Endothelial cell of umbilical vein (primary cell): ENCODE measurements around the gene PIP4K2B. TPM values are rescaled to one million over a fixed set of nuclear protein-coding genes. Genes with fewer than 3 reads are reported as not detected.

Experiments
- BruUV-seq: library from RNA; stranded (reverse); fragments of 400-500 nt; replicated peaks from 2 replicates; lab custom pipeline; 2021; lab: Mats Ljungman, UMichigan
- CTCF ChIA-PET: fragments of 300-600, 350-600 bp; sonication (Branson Sonifier 250); formaldehyde crosslinking; loops from one replicate; lab custom pipeline; 2021; ENCODE audit warnings: antibody characterized with exemption, inconsistent platforms; lab: Charles Lee
- POLR2A ChIA-PET: fragments of 300-600, 350-600 bp; sonication (Branson Sonifier 250); formaldehyde crosslinking; loops from one replicate; lab custom pipeline; 2021; ENCODE audit warnings: antibody characterized with exemption, inconsistent platforms; lab: Charles Lee
- DNase-seq: peaks from one replicate; pipeline ENCODE4 v3.0.0-alpha.2; 2011; ENCODE audit warnings: low read depth, low spot score
- FAIRE-seq: peaks from 2 replicates; lab custom pipeline; 2011; peaks lifted over from hg19 to GRCh38; lab: Jason Lieb, UNC
- H2AFZ ChIP-seq: 2 replicates; pipeline ENCODE4 v1.6.0; 2012; ENCODE audit warnings: low read depth, low read length, control low read depth, inconsistent platforms
- H3K27ac ChIP-seq: 2 replicates; pipeline ENCODE4 v1.5.1; 2011; ENCODE audit warnings: low read depth, mild to moderate bottlenecking, control low read depth, low read length, moderate library complexity; ENCODE audit not compliant: insufficient read depth
- H3K27me3 ChIP-seq, 2 experiments: 2 replicates each; pipeline versions ENCODE4 v1.6.0 to v1.6.1; 2011; ENCODE audit warnings: low read length in 2 of 2, mixed read lengths in 1 of 2; ENCODE audit not compliant: control insufficient read depth in 2 of 2, insufficient read depth in 2 of 2
- H3K36me3 ChIP-seq, 2 experiments: 2 replicates in 1 of 2; 3 replicates in 1 of 2; pipeline ENCODE4 v1.5.1; 2011; ENCODE audit warnings: low read length in 2 of 2, mild to moderate bottlenecking in 1 of 2, moderate library complexity in 1 of 2; ENCODE audit not compliant: control insufficient read depth in 2 of 2, insufficient read depth in 2 of 2; ENCODE audit errors: extremely low read depth in 1 of 2
- H3K4me1 ChIP-seq: 3 replicates; pipeline ENCODE4 v1.5.1; 2011; ENCODE audit warnings: mild to moderate bottlenecking, low read length; ENCODE audit not compliant: control insufficient read depth, insufficient read depth; ENCODE audit errors: extremely low read depth
- H3K4me2 ChIP-seq: 2 replicates; pipeline ENCODE4 v1.6.1; 2011; ENCODE audit warnings: low read length, control low read depth, mixed read lengths; ENCODE audit not compliant: insufficient read depth
- H3K4me3 ChIP-seq, 3 experiments: fragments of 200-600 bp in 1 of 3; sonication (generic), shearing (Covaris generic) in 1 of 3; replicated peaks in 1 of 3; 2 replicates each; pipeline ENCODE4 v1.5.1; 2011 to 2016; ENCODE audit warnings: control low read depth in 3 of 3, low read length in 3 of 3, mild to moderate bottlenecking in 2 of 3, inconsistent platforms in 1 of 3, low read depth in 1 of 3, moderate library complexity in 1 of 3; ENCODE audit not compliant: insufficient read depth in 1 of 3
- H3K79me2 ChIP-seq: 2 replicates; pipeline ENCODE4 v1.6.0; 2012; ENCODE audit warnings: low read length, inconsistent platforms; ENCODE audit not compliant: control insufficient read depth, insufficient read depth
- H3K9ac ChIP-seq: replicated peaks from 2 replicates; pipeline ENCODE3; 2011; ENCODE audit warnings: low read length, control low read depth; ENCODE audit not compliant: insufficient read depth; ENCODE audit errors: extremely low read depth
- H3K9me1 ChIP-seq: replicated peaks from 3 replicates; pipeline ENCODE4 v1.6.0; 2011; ENCODE audit warnings: mild to moderate bottlenecking, low read length; ENCODE audit not compliant: control insufficient read depth, insufficient read depth; ENCODE audit errors: extremely low read depth
- H3K9me3 ChIP-seq: replicated peaks from 2 replicates; pipeline ENCODE4 v1.5.1; 2012; ENCODE audit warnings: low read length, inconsistent platforms; ENCODE audit not compliant: control insufficient read depth, insufficient read depth
- H4K20me1 ChIP-seq: replicated peaks from 2 replicates; pipeline ENCODE3; 2011; ENCODE audit warnings: mild to moderate bottlenecking, low read length; ENCODE audit not compliant: control insufficient read depth, insufficient read depth; ENCODE audit errors: extremely low read depth
- CTCF ChIP-seq, 2 donors: IDR thresholded peaks; 1 replicate in 1 of 2; 2 replicates in 1 of 2; pipeline ENCODE4 v1.5.1; 2011; ENCODE audit warnings: low read length in 2 of 2, mild to moderate bottlenecking in 2 of 2, moderate library complexity in 2 of 2, control low read depth in 1 of 2, inconsistent platforms in 1 of 2, low read depth in 1 of 2; ENCODE audit not compliant: insufficient read depth in 1 of 2; ENCODE audit errors: extremely low read depth in 1 of 2
- EZH2 ChIP-seq: IDR thresholded peaks from 2 replicates; pipeline ENCODE4 v1.6.1; 2012; ENCODE audit warnings: borderline replicate concordance, low read depth, mild to moderate bottlenecking, moderate library complexity, low read length, inconsistent platforms; ENCODE audit not compliant: severe bottlenecking
- FOS ChIP-seq: IDR thresholded peaks from 2 replicates; pipeline ENCODE4 v1.6.1; 2011; ENCODE audit warnings: mild to moderate bottlenecking, low read length, moderate library complexity, borderline replicate concordance; ENCODE audit not compliant: insufficient read depth
- GATA2 ChIP-seq: IDR thresholded peaks from 2 replicates; pipeline ENCODE4 v1.7.0; 2011; ENCODE audit warnings: low read depth, mild to moderate bottlenecking, moderate library complexity, mixed read lengths, low read length; ENCODE audit not compliant: insufficient read length, insufficient read depth
- JUN ChIP-seq: IDR thresholded peaks from 2 replicates; pipeline ENCODE4 v1.6.1; 2011; ENCODE audit warnings: borderline replicate concordance, low read depth; ENCODE audit not compliant: insufficient read length, insufficient read depth
- MAX ChIP-seq: IDR thresholded peaks from 2 replicates; pipeline ENCODE4 v1.6.1; 2011; ENCODE audit not compliant: insufficient read depth, insufficient read length
- MYC ChIP-seq: IDR thresholded peaks from one replicate; pipeline ENCODE4 v1.6.1; 2011; ENCODE audit warnings: mild to moderate bottlenecking, low read depth, low read length
- POLR2A ChIP-seq: IDR thresholded peaks from 2 replicates; pipeline ENCODE4 v1.6.1; 2012; ENCODE audit warnings: low read depth, mild to moderate bottlenecking, control low read depth, low read length
- POLR2AphosphoS5 ChIP-seq: IDR thresholded peaks from 2 replicates; pipeline ENCODE4 v1.6.1; 2012; ENCODE audit warnings: low read depth, mild to moderate bottlenecking, control low read depth, low read length, moderate library complexity; ENCODE audit not compliant: insufficient read depth
- dilution Hi-C: fragments of 300-500 bp; cut with MboI; formaldehyde crosslinking; loops from one replicate; pipeline ENCODE4 v1.15.0; 2019; ENCODE audit warnings: low sequenced_read_pairs; ENCODE audit not compliant: extremely low pct_ligation_motif_present
- intact Hi-C: fragments of 100-400 bp; cut with micrococcal nuclease; formaldehyde crosslinking; loops from one replicate; pipeline ENCODE4 v1.10.0; 2022
- polyA plus RNA-seq, 4 experiments: library from polyadenylated mRNA; depleted of rRNA in 3 of 4; stranded (reverse) in 3 of 4; unstranded in 1 of 4; fragments of >200 nt; gene quantifications; 2 replicates each; pipeline versions ENCODE4 v1.2.1 to v1.2.3, GENCODE V29; 2011 to 2012; ENCODE audit warnings: missing spikeins in 1 of 4
- total RNA-seq: library from RNA; stranded (reverse); gene quantifications from 2 replicates; pipeline ENCODE4 v1.2.3, GENCODE V29; 2021

The PIP4K2B gene
- total and polyA plus RNA-seq, 2 donors (not counting 3 experiments of a cell fraction or from before 2014, with no cell fraction given) = 23.1 to 48.8 TPM

DNA sequence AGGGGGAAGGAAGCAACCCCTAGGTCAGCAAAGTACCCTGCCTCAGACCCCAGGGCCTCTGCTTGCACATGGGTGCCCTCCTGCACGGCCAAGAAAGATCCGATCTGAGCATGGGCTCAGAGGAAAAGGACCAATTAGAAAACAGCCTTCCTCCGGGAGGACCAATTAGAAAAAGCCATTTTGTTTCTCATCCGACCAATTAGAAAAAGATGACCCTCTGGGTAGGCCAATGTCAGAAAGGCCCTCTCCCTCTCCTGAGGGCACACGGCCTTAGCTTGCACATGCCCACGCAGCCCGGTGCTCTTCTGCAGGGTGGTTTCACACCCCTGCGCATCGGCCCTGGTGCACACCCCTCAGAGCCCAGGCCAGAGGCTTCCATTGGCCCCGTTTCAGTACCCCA lies 74.3 kb downstream of the PIP4K2B start:
- Histone ChIP-seq H3K79me2 (no peaks in the 10 kb centered on the region), H3K36me3 (peaks cover 5 to 11% of the 10 kb centered on the region in 2 experiments), H3K9me3 (no peaks in the 10 kb centered on the region), H3K4me2 (no peak overlapping the region), H4K20me1 (no peaks in the 10 kb centered on the region), H3K4me3 (no peak overlapping the region), H3K27me3 (no peaks in the 10 kb centered on the region), H3K27ac (no peak overlapping the region), H3K9ac (no peak overlapping the region), H3K9me1 (no peaks in the 10 kb centered on the region), H3K4me1 (peaks cover 10% of the 10 kb centered on the region), H2AFZ (no peak overlapping the region)
- BruUV-seq = no TSS peak
- TF ChIP-seq CTCF (IDR thresholded peaks at IDR 0.05; ENCODE audit: extremely low read depth in 1 of 2, insufficient read depth in 1 of 2, low read depth in 1 of 2, low read length in 2 of 2) (no peak), POLR2A (no peak), EZH2 (no peak), JUN (no peak), POLR2AphosphoS5 (no peak), FOS (no peak), MYC (no peak), GATA2 (no peak), MAX (no peak)
- DNase-seq (no peak), FAIRE-seq (no peak)
- ChIA-PET CTCF (interaction anchor here (1.4 to 2.5 kb wide), 3 partner anchors 10 to 48 kb away, joined by 4 to 17 read pairs (median 6); no protein-coding TSS in a partner anchor), POLR2A (interaction anchor here (0.7 kb wide), 1 partner anchor 30 kb away, joined by 3 read pairs; no protein-coding TSS in a partner anchor)
- intact Hi-C loops = no loop called here
- dilution Hi-C loops = no loop called here
